ENCODE data around the gene UBE2I.

DNA sequence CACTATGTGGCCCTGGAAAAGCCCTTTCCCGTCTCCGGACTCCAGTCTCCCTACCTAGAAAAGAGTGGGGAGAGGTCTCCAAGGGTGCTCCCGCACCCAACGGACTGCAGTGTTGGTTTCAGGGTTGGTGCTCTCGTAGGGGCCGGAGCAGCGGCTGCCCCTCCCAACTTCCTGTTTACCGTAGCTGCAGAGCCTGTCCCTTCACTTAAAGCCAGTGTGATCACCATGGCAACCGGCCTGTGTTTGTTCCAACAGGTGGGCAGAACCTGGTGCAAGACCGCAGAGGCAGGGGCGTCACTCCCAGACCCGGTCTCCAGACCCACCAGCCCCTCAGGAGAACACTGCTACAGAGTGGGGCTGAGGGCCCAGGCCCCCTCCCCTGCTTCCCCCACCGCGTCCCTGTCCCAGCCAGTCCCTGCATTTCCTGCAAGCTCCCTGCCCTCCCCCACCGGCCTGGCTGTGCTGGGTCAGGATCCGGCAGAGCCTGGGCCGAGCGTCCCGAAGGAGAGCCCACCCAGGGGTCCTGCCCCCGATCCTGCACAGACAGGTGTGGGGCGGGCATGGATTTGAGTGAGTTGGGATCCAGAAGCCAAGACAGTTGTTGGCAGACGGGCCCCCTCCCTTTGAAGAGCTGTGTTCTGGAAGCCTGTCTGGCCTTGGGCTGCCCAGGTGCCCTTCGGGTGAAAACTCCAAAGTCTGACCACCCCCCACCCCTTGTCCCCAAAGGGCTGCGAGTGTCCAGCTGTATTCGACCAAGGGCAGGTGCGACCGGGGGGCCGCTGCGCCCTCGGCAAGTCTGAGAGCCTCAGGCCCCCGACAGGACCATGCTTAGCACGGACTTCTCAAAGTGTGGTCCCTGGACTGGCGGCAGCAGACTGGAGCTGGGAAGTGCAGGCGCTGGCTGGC is 22.5 kb downstream of the UBE2I start:
- TF ChIP-seq, protein P1, sequence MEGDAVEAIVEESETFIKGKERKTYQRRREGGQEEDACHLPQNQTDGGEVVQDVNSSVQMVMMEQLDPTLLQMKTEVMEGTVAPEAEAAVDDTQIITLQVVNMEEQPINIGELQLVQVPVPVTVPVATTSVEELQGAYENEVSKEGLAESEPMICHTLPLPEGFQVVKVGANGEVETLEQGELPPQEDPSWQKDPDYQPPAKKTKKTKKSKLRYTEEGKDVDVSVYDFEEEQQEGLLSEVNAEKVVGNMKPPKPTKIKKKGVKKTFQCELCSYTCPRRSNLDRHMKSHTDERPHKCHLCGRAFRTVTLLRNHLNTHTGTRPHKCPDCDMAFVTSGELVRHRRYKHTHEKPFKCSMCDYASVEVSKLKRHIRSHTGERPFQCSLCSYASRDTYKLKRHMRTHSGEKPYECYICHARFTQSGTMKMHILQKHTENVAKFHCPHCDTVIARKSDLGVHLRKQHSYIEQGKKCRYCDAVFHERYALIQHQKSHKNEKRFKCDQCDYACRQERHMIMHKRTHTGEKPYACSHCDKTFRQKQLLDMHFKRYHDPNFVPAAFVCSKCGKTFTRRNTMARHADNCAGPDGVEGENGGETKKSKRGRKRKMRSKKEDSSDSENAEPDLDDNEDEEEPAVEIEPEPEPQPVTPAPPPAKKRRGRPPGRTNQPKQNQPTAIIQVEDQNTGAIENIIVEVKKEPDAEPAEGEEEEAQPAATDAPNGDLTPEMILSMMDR (IDR thresholded peaks at IDR 0.05; ENCODE audit: borderline replicate concordance, extremely low read depth, low read length, poor library complexity, severe bottlenecking), result no peak
- TF ChIP-seq EZH2 (IDR thresholded peaks at IDR 0.05; ENCODE audit: borderline replicate concordance, low read depth, low read length, severe bottlenecking), result no peak
